HFFc6 (cell line): Measurements from ENCODE around the gene SPDYC. TPM values are rescaled to one million over a fixed set of nuclear protein-coding genes. Genes with fewer than 3 reads are reported as not detected.

Source experiments
- DNase-seq: peaks from one replicate; pipeline ENCODE4 v3.0.0-alpha.2; 2018
- H3K27ac Mint-ChIP-seq: 2 replicates; pipeline ENCODE4 v1.8.0; 2020; ENCODE audit warnings: mild to moderate bottlenecking, mixed read lengths
- H3K27me3 Mint-ChIP-seq: 2 replicates; pipeline ENCODE4 v1.8.0; 2021; ENCODE audit warnings: mild to moderate bottlenecking, moderate library complexity, mixed read lengths; ENCODE audit not compliant: insufficient read depth
- H3K36me3 Mint-ChIP-seq: 2 replicates; pipeline ENCODE4 v1.8.0; 2021; ENCODE audit warnings: low read depth, mixed read lengths
- H3K4me1 Mint-ChIP-seq: 2 replicates; pipeline ENCODE4 v1.8.0; 2020; ENCODE audit warnings: low read depth, mixed read lengths
- H3K4me3 Mint-ChIP-seq: 2 replicates; pipeline ENCODE4 v1.8.0; 2020; ENCODE audit warnings: mild to moderate bottlenecking, moderate library complexity, mixed read lengths
- H3K9me3 Mint-ChIP-seq: 2 replicates; pipeline ENCODE4 v1.8.0; 2020; ENCODE audit warnings: mild to moderate bottlenecking, mixed read lengths
- CTCF ChIP-seq: fragments of 200-600 bp; sonication (generic); IDR thresholded peaks from 2 replicates; pipeline ENCODE4 v1.5.0; 2021; ENCODE audit warnings: antibody characterized with exemption, mild to moderate bottlenecking
- total RNA-seq, 6 experiments: library from RNA; stranded (reverse); fragmentation: NEBNext Ultra II Directional; extraction: Animal tissue kit (Norgen Biotek cat#: 25700); gene quantifications; 2 replicates in 1 of 6; 3 replicates in 5 of 6; pipeline ENCODE4 v1.2.3, GENCODE V29; 2021

The SPDYC gene
- total RNA-seq, 6 experiments from 2014 or later = not detected

GRCh38 chr11:65181569-65182257, 11.7 kb downstream of the SPDYC start, which contains the start of gene CAPN1:
TSS of gene CAPN1 (plus strand) at chr11:65181928. CDS start at chr11:65182702, 774 bp downstream.
- Mint-ChIP-seq H3K9me3 (no peaks in the 10 kb centered on the region), H3K36me3 (peaks cover 10% of the 10 kb centered on the region), H3K4me1 (peaks cover 22% of the 10 kb centered on the region), H3K27ac (peak within 1 kb of the TSS; percentile 79), H3K4me3 (peak within 1 kb of the TSS; percentile 98), H3K27me3 (peaks cover 1% of the 10 kb centered on the region; the same call in 1 of the 2 replicates)
- peak; percentile 92 for DNase-seq
- TF ChIP-seq CTCF = no peak

GRCh38 chr11:65182258-65183170, 12.5 kb downstream of the SPDYC start:
- peak overlapping the region; percentile 79 for H3K27ac Mint-ChIP-seq
- peak; percentile 8 for DNase-seq
- peaks cover 1% of the 10 kb centered on the region; the same call in 1 of the 2 replicates for H3K27me3 Mint-ChIP-seq
- H3K36me3 Mint-ChIP-seq = peaks cover 11% of the 10 kb centered on the region
- no peak for TF ChIP-seq CTCF
- H3K4me3 Mint-ChIP-seq = peak overlapping the region; percentile 98
- H3K4me1 Mint-ChIP-seq = peaks cover 22% of the 10 kb centered on the region
- H3K9me3 Mint-ChIP-seq = no peaks in the 10 kb centered on the region

- Mint-ChIP-seq H3K36me3 (peaks cover 11% of the 10 kb centered on the region), H3K4me3 (peak overlapping the region; percentile 98), H3K9me3 (no peaks in the 10 kb centered on the region), H3K4me1 (peaks cover 22% of the 10 kb centered on the region), H3K27ac (no peak overlapping the region), H3K27me3 (peaks cover 1% of the 10 kb centered on the region; the same call in 1 of the 2 replicates)
- no peak for TF ChIP-seq CTCF
- no peak for DNase-seq
These were observed 13.3 kb downstream of the SPDYC start for GRCh38 chr11:65183201-65183891.

- DNase-seq = no peak
- Mint-ChIP-seq H3K36me3 (peaks cover 11% of the 10 kb centered on the region), H3K4me1 (peaks cover 22% of the 10 kb centered on the region), H3K27ac (no peak overlapping the region), H3K9me3 (no peaks in the 10 kb centered on the region), H3K27me3 (peaks cover 1% of the 10 kb centered on the region; the same call in 1 of the 2 replicates), H3K4me3 (no peak overlapping the region)
- no peak for TF ChIP-seq CTCF
These were observed 14.1 kb downstream of the SPDYC start for GRCh38 chr11:65184146-65184545.

- DNase-seq = no peak
- peaks cover 21% of the 10 kb centered on the region for H3K36me3 Mint-ChIP-seq
- H3K9me3 Mint-ChIP-seq = no peaks in the 10 kb centered on the region
- peaks cover 1% of the 10 kb centered on the region; the same call in 1 of the 2 replicates for H3K27me3 Mint-ChIP-seq
- no peak for TF ChIP-seq CTCF
- peaks cover 20% of the 10 kb centered on the region for H3K4me1 Mint-ChIP-seq
- H3K4me3 Mint-ChIP-seq = no peak overlapping the region
- no peak overlapping the region for H3K27ac Mint-ChIP-seq
These were observed 15.1 kb downstream of the SPDYC start for GRCh38 chr11:65185171-65185570.
